Stimulated activated CD4-positive, alpha-beta T cell treated with anti-CD3 and anti-CD28 coated beads, Interleukin-12 subunit alpha, Interleukin-12 subunit beta, amount 100 ng/mL, for 48 hours (primary cell): ENCODE results near the gene LSM4.
"Not testable (repeated sequence)": the region's sequence is repeated elsewhere in the genome, so short reads cannot be mapped to it uniquely, and the experiment has no call there.

Experiments
- DNase-seq, 3 donors: peaks; one replicate each; pipeline ENCODE4 v3.0.0-alpha.2; 2020; ENCODE audit warnings: low read depth in 2 of 3, low spot score in 1 of 3

Gene LSM4

DNA sequence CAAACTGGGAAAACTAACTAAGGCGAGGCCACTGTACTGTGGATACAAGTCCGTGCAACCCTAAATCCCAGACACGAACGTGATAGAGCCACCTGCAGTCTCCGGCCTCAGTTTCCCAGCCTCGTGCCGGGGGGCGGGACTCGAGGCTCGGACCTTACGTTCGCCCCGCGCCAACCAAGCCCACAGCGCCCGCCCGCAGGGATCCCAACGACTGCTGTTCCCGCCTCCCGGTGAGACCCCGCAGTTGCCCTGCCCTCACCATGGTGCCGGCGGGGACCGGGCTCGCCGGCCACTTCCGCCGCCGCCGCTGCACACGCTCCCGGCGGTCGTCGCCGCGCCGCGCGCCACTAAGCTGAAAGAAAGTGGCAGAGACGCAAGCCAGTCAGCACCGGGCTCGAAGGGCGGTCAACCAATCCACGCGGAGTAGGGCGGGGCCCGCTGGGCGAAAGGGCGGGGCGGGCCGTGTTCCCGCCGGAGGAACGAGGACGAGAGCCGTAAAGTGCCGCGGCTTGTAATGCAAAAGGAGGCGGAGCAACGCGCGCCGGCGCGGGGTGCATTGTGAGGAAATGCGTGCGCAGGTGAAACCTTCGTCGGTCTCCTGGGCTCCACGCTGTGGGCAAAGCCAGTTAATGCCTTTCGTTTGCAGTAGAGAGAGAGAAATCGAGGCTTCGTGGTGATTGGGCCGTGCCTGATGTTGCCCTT is at the start of gene LSM4:
LSM4 (minus strand) TSS at position 318 of the 702 bp plus-strand sequence; CDS start at position 262, 56 bp downstream.
- peak; percentile 99 for DNase-seq

DNA sequence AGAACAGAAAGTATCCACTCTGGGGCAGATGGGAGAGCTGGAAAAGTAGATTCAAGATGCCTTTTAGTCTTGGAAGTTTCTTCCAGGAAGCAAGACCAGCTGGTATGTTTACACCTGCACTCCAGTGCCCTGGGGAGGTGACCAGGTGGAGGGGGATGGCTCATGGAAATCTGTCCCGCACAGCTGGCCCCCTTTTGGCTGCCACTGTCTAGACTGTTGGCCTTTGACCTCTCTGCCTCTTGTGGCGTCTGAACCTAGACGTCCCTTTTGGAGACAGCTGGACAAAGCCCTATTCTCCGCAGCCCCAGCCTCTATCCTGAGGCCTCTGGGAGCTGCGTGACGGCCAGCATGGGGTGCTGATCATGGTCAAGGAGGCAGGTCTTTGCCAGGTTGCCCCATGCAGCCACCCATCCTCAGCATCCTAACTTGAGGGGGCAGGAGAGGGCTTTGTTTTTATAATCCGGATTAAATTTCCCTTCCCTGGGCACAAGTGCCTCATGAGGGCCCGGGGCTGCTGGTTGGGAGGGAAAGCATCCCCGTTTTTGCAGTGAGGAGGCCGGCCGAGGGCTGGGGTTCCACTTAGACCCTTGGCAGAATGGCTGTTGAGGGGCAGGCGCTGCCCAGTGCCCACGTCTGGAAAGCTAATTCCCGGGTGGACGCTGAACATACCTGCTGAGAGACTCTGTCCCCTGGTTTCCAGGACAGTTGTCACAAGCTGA is 45.8 kb upstream of the LSM4 start:
- no peak for DNase-seq

DNA sequence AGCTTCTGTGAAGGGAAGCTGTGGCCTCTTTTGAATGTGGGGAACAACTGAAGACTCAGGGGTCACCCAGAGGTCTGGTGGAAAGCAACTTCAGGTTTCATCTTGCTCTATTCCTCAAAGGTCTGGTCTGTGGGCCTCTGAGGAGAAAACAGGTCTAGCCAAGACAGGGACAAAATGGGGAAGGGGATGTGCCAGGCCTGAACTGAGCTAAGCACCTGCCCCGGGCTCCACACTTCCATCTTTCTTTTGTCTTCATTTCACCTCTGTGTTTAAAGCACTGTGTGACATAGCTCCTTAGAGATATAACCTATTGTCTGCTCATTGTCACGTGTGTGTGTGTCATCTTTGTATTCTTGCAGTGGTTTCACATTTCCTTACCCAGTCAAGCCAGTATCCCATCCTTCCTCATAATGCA is 43.2 kb upstream of the LSM4 start:
- DNase-seq = no peak

DNA sequence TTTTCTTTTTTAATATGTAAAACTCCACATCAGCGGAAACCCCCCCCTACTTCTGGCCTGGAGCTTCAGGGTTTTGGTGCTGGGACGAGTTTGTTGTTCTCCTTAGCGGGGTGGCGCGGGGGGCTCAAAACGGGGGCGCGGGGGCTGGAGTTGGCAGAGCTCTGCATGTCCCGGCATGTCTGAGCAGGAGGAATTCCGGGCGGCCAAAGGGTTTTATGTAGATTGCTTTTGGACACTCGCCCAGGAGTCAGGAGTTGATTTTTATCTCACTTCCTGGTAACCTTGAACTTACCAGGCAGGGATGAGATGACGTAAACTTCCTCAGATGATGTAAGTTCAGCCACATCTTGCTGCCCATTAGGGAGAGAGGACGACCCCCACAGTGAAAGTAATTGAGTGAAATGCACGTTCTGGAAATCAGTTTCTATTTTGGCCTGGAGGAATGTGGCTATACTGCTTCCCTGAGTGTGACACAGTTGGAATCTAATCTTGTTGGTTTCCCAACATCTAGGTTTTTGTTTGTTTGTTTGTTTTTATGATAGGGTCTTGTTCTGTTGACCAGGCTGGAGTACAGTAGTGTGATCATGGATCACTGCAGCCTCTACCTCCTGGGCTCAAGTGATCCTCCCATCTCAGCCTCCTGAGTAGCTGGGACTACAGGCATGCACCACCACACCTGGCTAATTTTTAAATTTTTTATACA is 42.1 kb upstream of the LSM4 start:
- DNase-seq = no peak

DNA sequence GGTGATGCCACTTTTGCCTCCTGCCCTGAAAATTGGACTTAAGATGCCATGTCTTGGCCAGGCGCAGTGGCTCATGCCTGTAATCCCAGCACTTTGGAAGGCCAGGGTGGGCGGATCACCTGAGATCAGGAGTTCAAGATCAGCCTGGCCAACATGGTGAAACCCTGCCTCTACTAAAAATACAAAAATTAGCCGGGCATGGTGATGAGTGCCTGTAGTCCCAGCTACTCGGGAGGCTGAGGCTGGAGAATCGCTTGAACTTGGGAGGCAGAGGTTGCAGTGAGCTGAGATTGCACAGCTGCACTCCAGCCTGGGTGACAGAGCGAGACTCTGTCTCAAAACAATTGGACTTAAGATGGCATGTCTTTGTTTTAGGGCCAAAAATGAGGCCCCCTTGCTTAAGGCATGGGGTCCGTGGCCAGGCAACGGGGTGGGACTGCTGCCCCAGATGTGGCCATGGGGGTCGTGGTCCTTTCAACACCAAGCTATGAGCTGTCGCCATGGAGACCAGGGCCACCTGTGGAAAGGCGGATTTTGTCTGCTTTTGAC is 41.5 kb upstream of the LSM4 start:
- DNase-seq = not testable (repeated sequence)

DNA sequence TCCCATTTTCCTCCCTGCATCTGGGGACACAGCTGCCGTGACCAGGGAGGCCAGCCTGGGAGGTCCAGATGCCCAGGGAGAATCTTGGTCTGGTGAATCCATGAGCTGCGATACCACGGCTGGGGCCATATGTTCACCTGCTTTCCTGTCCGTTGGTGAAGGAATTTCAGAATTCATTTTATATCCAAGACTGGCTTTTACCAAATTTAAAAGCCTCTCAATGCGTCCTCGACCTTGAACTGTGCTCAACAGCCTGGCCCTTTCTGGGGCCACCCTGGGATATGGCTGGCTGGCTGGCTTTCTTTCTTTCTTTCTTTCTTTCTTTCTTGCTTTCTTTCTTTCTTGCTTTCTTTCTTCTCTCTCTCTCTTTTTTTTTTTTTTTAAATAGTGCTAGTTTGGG is 40.9 kb upstream of the LSM4 start:
- DNase-seq = no peak

DNA sequence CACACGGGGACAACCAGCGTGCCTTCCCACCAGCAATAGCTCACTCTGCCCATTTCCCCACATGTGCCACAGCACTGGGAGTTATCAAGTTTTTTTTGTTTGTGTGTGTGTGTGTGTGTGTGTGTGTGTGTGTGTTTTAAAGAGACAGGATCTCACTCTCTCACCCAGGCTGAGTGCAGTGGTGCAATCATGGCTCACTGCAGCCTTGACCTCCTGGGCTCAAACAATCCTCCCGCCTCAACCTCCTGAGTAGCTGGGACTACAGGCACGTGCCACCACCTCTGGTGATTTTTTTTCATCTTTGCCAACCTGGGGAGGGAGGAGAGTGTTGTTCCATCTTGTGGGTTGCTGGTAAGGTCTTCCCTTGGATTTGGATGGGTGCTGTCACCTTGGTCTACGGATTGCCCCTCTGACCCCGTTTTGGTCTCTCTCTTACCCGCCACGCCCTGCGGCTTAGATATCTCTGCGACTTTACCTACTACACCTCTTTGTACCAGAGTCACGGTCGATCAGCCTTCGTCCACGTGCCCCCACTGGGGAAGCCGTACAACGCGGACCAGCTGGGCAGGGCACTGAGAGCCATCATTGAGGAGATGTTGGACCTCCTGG is 40.2 kb upstream of the LSM4 start:
- no peak for DNase-seq

DNA sequence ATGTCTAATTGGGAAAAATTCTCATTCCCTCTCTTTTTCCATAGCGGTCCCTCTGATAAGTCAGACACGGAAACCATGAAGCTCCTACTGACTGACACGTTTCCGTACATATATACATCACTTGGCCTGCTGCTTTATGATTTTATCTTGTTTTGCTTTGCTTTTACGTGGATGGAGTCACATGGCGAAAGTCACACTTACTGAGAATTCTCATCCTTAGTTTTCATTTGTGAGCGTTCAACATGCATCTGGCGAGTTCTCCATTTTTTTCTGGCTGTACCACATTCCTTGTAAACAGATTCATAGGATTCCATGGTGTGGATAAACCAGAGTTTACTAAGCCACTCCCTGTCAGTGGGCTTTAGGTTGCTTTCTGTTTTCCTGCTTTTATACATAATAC is 38.8 kb upstream of the LSM4 start:
- DNase-seq = no peak

DNA sequence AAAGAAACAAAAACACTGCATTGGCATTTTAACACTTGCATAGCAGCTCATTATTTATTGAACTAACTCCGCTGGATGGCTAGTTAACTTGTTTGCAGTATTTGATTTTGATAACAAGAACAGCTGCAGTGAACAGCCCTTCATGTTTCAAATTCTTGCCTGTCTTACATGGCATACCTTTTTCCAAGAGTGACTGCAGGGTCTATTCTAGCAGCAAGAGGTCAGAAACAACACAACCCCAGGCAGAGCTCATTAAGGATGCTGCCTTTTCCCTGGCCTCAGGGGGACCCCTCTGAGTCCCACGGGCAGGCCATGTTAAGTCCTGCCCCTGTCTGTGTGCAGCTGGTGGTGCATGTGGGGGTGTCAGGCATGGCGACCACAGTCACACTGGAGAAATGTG is 34.2 kb upstream of the LSM4 start:
- DNase-seq = no peak

DNA sequence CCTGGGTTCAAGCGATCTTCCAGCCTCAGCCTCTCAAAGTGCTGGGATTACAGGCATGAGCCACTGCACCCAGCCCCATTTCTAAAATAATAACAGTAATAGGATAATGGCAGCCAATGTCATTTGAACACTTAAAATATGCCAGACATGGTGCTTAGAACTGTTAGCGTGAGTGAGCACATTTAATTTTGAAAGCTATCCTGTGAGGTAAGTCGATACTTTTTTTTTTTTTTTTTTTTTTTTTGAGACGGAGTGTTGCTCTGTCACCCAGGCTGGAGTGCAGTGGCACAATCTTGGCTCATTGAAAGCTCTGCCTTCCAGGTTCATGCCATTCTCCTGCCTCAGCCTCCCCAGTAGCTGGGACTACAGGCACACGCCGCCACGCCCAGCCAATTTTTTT is 31.9 kb upstream of the LSM4 start:
- not testable (repeated sequence) for DNase-seq

DNA sequence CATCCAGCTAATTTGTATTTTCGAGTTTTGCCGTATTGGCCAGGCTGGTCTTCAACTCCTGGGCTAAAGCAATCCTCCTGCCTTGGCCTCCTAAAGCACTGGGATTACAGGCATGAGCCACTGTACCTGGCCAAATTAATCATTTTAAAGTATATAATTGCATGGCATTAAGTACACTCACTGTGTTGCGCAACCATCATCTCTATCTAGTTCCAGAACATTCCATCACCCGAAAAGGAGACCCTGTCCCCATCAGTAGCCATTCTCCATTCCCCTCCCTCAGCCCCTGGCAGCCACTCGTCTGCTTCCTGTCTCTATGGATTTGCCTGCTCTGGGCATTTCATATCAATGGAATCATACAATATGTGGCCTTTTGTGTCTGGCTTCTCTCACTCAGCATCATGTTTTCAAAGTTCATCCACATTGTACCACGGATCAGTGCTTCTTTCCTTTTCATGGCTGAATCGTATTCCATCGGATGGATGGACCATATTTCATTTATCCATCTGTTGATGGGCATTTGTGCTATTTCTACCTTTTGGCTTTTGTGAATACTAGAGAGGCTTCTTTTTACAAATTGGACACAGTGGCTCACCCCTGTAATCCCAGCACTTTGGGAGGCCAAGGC is 30.6 kb upstream of the LSM4 start:
- DNase-seq = no peak

DNA sequence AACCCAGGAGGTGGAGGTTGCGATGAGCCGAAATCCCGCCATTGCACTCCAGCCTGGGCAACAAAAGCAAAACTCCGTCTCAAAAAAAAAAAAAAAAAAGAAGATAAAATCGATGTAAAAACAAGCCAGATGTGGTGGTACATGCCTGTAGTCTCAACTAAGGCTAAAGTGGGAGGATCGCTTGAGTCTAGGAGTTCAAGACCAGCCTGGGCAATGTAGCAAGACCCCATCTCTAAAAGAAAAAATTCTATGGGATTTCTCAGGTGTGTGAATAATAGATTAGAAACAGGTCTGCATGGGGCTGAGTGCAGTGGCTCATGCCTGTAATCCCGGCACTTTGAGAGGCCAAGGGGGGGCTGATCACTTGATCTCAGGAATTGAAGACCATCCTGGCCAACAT is 28.7 kb upstream of the LSM4 start:
- DNase-seq = no peak

DNA sequence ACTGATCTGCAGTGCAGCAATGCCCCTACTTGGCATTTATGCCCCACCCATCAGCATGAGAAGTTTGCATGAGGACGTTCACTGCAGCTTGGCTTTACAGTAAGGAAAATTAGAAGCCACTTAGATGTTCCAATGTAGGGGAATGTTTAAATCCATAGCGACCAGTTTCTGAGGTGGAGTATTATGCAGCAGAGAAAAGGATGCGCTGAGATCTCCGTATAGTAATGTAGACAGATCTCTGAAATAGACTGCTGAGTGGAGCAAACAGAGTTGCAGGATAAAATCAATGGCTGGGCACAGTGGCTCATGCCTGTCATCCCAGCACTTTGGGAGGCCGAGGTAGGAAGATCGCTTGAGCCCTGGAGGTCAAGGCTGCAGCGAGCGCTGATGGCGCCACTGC is 27.6 kb upstream of the LSM4 start:
- no peak for DNase-seq

DNA sequence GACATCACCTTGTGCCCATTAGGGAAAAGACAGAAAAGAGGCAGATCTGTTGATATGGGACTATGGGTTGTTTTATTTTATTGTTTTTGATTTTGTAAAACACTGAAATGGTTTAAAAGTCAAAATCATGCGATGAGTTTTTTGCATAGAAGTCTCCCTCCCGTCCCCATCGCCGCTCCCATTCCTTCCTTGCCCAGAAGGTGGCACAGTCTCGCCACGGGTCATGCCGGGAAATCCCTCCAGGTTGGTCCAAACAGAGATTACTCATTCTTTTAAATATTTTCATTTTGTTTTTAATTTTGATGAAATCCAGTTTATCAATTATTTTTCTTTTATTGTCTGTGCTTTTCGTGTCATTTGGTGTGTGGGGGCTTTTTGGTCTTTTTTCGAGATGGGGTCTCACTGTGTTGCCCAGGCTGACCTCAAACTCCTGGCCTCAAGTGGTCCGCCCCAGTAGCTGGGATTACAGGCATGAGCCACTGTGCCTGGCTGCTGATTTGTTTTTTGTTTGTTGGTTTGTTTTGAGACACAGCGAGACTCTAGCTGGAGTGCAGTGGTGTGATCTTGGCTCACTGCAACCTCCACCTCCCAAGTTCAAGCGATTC is 26.8 kb upstream of the LSM4 start:
- peak in 1 of 3 donors; percentile 21 for DNase-seq

DNA sequence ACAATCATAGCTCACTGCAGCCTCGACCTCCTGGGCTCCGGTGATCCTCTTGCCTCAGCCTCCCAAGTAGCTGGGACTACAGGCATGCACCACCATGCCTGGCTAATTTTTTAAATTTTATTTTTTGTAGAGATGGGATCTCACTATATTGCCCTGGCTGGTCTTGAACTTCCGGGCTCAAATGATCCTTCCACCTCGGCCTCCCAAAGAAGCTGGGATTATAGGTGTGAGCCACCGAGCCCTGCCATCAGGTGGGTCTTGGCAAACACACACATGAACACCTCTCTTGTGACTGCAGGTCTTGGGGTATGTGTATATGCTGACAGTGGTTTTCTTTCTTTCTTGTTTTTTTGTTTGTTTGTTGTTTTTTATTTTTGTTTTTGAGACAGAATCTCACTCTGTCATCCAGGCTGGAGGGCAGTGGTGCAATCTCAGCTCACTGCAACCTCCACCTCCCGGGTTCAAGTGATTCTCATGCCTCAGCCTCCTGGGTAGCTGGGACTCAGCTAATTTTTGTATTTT is 26.0 kb upstream of the LSM4 start:
- not testable (repeated sequence) for DNase-seq

DNA sequence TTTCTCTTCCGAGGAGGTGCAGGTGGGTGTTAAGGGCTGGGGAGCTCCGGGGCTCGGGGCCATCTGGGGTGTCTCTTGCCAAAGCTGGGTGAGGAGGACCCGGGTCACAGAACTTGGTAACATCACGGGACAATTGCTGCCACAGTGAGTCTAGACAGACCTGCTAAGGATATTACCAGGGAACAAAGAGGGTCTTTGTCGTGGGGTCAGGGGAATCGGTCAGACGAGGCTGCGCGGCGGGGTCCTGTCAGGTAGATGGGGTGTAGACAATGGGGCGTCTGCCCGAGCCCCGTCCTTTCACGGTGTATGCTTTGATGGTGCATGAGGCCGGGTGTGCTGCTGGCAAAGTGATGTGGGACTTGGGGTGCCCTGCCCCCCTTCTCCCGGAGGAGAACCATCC is 25.3 kb upstream of the LSM4 start:
- DNase-seq = no peak

DNA sequence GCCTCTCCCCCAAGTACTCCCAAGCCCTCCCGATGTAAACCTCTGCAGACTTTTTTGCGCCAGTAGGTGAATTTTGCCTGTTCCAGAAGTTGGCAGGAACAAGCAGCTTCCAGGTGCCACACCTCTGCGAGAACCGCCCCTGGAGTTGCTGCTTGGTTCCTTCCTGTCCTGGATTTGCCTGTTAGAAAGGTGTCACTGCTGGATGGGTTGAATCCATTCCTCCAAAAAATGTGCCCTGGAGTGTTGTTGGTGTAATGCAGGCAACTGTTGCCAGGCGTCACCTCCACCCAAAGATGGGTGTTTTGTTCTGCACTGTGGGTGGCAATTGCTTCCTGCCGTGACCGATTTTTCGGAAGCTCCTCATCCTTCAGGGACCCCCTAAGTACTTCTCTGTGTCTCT is 23.2 kb upstream of the LSM4 start:
- no peak for DNase-seq

DNA sequence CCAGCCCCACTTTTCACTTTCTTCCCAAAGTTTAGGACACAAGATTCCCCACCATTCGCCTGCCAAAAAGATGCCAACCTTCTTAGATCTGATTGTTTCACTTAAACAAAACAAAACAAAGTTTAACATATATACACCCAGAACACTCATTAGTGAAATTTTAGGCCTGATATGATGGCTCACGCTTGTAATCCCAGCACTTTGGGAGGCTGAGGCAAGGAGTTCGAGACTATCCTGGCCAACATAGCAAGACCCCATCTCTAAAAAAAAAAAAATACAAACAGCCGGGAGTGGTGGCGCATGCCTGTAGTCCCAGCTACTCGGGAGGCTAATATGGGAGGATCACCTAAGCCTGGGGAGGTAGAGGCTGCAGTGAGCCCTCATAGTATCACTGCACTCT is 22.4 kb upstream of the LSM4 start:
- no peak for DNase-seq

DNA sequence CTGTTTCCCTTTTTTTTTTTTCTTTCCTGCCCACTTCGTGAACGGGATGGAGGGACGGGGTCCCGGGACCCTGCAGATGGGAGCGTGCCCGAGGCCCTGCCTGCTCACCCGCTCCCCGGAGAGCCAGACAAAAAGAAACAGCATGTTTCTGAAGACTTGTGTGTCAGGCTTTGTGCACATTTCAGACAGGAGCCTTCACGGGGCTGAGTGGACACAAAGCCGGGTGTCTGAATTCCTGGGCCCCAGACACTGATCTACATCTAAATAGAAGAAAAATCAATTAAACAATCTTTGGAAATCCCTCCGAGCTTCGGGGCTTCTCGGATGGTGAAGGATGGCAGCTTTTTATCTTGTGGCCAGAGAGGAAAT is 21.7 kb upstream of the LSM4 start:
- DNase-seq = no peak

DNA sequence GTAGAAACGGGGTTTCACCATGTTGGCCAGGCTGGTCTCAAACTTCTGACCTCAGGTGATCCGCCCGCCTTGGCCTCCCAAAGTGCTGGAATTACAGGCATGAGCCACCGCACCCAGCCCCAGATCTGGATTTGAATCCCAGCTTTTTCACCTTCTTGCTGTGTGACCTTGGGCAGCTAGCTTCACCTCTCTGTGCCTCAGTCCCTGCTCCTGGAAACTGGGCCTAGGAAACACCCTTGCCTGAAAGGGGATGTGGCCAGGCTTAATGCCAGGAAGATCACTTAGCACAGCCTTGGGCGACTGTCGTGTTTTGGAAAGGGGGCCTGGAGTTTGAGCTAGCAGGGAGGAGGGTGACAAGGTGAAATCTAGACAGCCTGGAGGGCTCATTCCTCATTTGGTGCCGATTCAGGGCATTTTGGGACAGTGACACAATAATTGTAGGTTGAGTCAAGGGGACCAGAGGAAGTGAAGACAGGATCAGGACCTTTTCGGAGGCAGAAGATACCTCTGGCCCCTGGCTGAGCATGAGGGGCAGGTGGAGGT is 19.3 kb upstream of the LSM4 start:
- DNase-seq = no peak
